NCI-H146 (cell line): Measurements from ENCODE around the gene PLIN1.

Experiments used
- DNase-seq: peaks from one replicate; lab custom pipeline; 2025; lab: John Stamatoyannopoulos, UW

Gene PLIN1

GRCh38 chr15:89628806-89629715, 50.1 kb downstream of the PLIN1 start:
- DNase-seq, result no peak

DNA sequence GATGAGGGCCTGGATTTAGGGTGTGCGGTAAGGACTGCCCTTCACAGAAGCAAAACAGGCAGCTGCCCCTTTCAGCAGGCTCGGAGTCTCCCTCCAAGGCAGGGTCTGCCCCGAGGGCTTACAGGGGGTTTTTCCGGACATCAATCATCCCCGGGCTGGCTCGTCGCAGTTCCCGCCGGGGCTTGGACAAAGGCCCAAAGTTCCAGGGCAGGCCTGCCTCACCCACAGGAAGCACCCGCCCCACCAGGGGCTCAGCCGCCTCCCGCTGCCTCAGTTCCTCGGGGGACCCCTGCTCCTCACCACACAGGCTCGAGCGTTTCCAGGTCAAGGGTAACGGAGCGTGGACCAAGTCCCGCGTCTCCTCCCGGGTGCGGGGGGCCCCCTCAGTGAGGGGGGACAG, 50.9 kb downstream of the PLIN1 start:
- no peak for DNase-seq

- no peak for DNase-seq
These were observed 51.8 kb downstream of the PLIN1 start for GRCh38 chr15:89627256-89627970.

GRCh38 chr15:89625716-89626115, 53.5 kb downstream of the PLIN1 start:
- DNase-seq, result no peak

GRCh38 chr15:89623165-89623564, 56.0 kb downstream of the PLIN1 start:
- DNase-seq, result no peak

DNA sequence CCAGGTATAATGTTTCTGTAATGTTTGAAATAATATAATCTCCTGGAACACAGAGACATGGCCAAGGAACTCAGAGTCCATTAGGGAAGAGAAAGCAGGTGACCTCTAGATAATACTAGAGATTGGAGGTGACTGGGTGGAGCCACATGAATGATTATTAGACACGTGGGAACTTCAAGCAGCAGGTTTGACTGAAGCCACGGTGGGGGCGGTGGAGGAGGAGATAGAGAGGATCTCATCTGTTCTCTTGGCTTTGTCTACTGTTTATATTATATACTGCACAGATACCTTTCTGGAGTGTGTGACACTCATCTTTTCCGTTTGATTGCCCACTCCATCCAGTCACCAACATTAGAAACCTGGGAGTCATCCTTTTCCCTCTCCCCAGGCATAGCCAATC, 57.6 kb downstream of the PLIN1 start:
- no peak for DNase-seq

DNA sequence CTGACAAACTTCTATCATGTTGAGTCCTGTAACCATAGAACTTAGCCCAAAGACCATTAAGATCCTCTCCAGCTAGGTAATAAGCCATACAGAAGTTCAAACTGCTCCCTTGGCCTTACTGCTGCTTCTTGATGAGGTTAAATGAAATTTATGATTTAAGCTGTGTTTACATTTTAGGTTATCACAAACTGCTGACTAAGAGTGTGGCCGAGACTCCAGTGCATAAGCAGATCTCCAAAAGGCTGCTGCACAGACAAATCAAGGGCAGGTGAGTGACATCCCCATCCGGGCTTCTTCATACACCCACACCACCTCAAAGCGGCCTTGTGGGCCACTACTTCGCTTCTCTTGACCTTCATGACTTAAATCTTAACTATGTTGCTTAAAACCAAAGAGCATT, 62.9 kb downstream of the PLIN1 start:
- no peak for DNase-seq

GRCh38 chr15:89615135-89615534, 64.0 kb downstream of the PLIN1 start:
- DNase-seq, result no peak
